Stimulated activated CD4-positive, alpha-beta T cell treated with anti-CD3 and anti-CD28 coated beads, TNF-alpha, amount 100 ng/mL, for 48 hours (primary cell): ENCODE results near the gene GCC2.
A peak's percentile ranks its signal among the peaks of the same experiment; 100 is the strongest.
"Not testable (repeated sequence)": the region's sequence is repeated elsewhere in the genome, so short reads cannot be mapped to it uniquely, and the experiment has no call there.

Source experiments
- DNase-seq, 3 donors: peaks; one replicate each; pipeline ENCODE4 v3.0.0-alpha.2; 2020; ENCODE audit warnings: low read depth in 3 of 3

GCC2 gene

GRCh38 chr2:108524688-108525087, 75.7 kb downstream of the GCC2 start:
- not testable (repeated sequence) for DNase-seq

DNA sequence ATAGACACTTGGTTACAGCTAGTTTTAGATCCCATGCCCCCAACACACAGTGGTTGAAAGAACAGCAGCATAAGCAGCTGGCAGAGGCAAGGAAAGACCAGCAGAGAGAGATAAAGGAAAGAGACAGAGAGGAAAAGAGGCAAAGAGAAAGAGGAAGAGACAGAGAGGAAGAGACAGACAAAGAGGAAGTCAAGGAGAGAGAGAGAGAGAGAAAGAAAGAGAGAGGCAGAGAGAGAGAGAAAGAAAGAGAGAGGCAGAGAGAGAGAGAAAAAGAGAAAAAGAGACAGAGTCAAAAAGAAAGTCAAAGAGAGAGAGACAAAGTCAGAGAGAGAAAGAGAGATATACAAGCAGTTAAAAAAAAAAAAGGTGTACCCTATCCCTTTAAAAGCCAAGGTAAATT, 76.3 kb downstream of the GCC2 start:
- DNase-seq = not testable (repeated sequence)

- DNase-seq = no peak
Measured at GRCh38 chr2:108531674-108532055, 82.7 kb downstream of the GCC2 start.

- DNase-seq = peak; percentile 70 to 93 (median 75)
Measured at GRCh38 chr2:108533832-108534583, 85.0 kb downstream of the GCC2 start, which contains the start of gene LIMS1. Gene LIMS1, plus strand, starts transcription at chr2:108534470. Its CDS starts 93 bp downstream, at chr2:108534563.

DNA sequence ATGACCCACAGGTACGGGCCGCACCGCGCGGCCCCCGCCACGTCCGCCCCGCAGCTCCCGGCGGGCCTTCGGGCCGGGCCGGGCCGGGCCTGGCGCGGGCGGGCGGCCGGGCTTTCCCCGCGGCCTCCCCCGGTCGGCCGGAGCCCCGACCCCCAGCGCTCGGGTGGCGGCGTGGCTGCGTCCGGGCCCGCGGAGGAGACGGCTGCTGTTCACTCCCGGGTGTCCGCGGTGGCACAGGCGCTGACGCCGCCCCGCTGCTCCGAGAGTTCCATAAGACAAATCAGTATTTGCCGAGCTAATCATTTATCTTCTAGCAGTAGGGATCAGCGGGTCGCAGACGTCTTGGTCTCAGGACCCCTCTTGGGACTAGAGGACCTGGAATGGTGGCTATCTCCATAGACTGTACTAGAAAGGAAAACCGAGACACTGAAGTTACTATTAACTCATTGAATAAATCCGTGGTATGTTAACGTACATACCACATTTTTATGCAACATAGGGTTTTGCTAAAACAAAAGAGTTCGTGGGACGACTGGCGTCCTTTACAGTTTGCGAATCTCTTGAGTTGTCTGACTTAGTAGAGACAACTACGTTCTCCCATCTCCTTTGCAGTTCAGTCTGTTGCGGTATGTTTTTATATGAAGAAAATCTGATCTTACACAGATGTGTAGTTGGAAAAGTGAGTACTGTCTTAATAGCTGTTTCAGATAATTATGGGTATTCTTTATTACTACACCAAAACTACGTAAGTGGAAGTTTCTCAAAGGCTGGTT, 85.8 kb downstream of the GCC2 start:
- peak in 2 of 3 donors; percentile 2 to 31 for DNase-seq

DNA sequence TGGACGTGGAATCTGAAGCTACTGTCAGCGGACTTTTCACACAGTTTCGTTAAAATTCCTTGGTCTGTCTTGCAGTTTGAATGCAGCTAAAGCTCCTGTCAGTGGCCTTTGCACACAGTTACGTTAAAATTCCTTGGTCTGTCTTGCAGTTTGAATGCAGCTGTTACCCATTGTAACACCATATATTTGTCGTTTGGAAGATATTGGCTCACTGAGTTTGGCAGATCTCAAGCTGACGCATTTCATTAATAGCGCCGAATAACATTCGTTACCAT, 86.3 kb downstream of the GCC2 start:
- DNase-seq = no peak

GRCh38 chr2:108536133-108536780, 87.3 kb downstream of the GCC2 start:
- DNase-seq = no peak

- no peak for DNase-seq
Measured at GRCh38 chr2:108536911-108537310, 87.9 kb downstream of the GCC2 start.

DNA sequence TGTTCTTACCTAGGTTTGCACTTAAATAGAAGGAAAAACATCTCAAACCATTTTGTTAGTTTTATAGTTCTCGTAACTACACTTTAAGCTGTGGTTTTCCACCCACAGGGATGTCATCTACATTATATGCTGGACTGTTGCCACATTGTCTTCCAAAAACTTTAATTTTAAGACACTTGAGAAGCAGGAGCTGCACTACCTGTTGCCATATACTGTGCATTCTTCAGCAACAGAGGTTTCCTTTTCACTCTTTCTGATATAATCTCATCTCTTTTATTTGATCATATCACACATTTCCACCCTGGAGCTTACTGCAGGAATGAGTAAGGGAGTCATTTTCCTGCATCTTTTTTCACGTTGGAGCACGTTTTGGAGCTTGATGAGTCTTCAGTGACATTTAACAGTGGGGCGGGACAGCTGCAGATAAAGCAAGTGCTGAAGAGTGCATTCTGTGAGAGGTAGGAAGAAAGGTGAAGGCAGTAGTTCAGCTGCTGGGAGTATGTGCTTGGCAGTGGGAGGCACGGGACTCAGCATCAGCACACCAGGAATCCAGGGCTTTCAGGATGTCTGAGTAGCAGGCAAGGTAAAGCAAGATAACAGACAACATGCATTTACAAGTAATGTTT, 89.1 kb downstream of the GCC2 start:
- DNase-seq = no peak

DNA sequence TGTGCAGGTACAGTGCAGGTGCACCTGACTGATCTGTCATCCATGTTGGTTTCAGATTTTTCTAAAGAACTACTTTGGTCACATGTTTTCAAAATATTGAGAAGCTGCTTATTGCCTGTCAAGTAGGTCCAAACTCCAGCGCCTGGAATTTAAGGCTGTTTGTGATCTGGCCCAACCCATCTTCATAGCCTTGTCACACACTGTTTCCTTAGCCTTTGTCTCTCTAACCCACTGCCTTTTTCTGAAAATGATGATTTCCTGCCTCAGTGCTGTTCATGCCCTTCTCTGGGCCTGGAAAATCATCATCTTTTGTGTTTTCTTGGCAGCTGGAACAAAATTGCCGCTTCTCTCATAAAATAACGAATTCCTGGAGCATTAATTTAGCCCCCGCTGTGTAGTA, 92.4 kb downstream of the GCC2 start:
- no peak for DNase-seq

DNA sequence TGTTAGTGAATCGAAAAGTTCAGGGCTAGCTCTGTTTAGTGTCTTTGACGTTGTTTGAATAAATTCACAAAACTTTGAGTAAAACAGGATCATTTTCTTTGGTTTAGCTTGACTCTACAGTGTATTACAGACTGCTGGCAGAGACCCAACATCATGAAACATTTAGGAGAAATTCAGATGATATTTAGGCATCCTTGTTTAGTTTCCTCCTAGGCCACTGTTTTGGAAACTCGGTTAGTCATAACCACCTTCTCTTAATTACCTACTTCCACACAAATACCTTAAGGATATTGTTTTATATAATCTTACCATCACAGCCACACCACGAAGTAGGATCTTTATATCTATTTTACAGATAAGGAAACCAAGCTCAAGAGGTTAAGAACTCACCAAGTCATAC, 93.1 kb downstream of the GCC2 start:
- DNase-seq = no peak

- no peak for DNase-seq
Measured at GRCh38 chr2:108547606-108548005, 98.6 kb downstream of the GCC2 start.

GRCh38 chr2:108548208-108549003, 99.4 kb downstream of the GCC2 start:
- DNase-seq = no peak

DNA sequence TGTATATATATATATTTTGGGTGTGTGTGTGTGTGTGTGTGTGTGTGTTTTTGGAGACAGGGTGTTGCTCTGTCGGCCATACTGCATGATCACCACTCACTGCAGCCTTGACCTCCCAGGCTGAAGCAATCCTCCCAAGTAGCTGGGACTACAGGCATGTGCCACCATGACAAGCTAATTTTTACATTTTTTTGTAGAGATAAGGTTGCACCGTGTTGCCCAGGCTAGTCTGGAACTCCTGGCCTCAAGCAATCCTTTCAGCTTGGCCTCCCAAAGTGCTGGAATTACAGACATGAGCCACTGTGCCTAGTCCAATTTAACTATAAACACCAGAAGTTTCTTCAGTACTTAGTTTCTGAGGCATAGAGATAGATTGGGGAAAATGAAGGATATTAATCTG, 103.6 kb downstream of the GCC2 start:
- DNase-seq = no peak

DNA sequence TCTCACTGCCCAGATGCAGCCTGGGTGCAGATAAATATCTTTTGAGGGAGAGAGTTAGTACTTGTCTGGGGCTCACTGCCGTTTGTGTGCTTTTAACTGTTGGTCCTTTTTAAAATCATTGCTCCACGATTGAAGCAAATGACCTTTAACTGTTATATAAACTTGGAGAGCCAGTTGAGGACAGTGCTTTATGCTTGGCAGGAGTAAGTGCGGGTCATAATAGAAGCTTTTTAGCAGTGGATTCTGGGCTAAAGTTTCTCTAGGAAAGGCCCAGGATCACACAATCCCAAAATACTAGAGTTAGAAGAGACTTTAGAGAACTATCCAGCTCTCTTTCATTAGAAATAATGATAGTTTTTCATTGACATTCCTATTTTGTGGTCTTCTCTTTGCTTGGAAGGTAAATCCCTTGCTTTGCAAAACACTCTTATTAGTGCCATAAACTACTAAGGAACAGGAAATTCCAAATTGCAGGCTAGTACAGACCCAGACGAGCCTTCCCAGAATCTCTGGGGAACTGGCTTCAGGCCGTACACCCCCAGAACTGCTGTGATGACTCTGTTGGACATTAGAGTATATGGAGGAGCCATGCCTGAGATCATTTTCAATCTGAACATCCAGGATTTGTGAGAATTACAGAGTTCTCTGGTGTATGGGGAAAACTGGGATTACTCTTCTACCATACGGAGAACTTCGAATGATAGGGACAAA, 104.4 kb downstream of the GCC2 start:
- DNase-seq = no peak

DNA sequence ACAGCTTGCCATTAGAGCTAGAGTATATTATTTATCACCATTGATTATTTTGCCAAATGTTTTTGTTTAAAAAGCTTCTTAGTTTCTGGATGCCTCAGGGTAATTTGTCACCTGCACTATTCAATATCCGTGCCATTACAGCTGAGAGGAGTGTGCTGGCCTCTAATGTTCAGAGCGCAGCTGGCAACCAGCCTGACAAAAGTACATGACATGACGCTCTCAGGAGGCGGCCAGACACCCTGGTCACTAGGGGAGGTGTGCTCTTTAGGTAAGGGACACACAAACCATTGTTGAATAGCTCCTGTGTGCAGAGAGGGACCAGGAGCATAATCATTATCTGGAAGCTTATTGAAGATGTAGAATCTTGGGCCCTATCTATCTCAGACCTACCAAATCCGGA, 105.5 kb downstream of the GCC2 start:
- no peak for DNase-seq

- DNase-seq = no peak
Measured at GRCh38 chr2:108555572-108555971, 106.6 kb downstream of the GCC2 start.

DNA sequence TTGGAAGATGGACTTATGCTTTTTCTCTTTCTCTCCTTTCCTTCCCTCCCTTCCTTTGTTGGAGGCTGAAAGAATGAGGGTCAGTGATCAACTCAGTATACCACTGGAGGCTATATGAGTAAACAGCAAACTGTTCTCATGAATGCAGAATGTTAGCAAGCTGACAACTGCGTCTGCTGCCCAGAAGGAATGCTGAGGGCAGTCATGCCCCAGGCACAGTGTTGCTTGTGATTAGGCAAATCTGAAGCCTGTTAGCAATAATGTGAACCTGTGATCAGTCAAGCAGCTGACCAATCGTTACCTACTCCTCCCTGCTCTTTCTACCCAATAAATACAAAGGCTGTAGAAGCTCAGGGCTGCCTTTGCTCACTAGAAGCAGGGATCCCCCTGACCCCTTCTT, 107.6 kb downstream of the GCC2 start:
- not testable (repeated sequence) for DNase-seq
